ENCODE data around the gene ANKMY1.

DNA sequence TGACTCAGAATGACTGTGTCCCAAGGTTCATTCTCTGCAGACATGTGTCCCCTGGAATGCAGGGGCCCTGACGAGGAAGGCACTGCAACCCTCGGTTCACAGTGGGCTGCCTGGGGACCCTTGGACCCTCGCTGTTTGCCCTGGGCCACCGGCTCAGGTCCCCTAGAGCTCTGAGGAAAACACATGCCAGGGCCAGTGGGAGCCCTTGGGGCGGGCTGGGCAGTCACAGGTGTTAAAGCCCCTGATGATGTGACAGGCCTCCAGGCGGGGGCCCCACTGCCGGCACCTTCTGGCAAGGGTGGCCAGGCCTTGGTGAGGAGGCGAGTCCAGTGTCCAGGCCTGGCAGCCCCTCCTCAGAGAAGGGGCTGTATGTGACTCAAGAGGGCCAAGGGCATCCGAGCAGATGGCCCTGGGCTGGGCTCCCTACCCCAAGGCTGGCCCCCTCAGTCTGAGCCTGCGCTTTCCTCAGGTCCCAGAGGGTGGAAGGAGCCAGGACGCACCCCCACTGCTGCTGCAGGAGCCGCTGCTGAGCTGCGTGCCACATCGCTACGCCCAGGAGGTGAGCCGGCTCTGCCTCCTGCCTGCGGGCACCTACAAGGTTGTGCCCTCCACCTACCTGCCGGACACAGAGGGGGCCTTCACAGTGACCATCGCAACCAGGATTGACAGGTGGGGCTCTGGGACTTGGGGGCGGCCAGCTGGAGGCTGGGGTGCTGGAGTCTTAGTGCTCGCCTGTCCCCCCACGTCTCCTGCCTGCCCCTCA lies 39.8 kb upstream of the ANKMY1 start:
- TF ChIP-seq, protein P1, sequence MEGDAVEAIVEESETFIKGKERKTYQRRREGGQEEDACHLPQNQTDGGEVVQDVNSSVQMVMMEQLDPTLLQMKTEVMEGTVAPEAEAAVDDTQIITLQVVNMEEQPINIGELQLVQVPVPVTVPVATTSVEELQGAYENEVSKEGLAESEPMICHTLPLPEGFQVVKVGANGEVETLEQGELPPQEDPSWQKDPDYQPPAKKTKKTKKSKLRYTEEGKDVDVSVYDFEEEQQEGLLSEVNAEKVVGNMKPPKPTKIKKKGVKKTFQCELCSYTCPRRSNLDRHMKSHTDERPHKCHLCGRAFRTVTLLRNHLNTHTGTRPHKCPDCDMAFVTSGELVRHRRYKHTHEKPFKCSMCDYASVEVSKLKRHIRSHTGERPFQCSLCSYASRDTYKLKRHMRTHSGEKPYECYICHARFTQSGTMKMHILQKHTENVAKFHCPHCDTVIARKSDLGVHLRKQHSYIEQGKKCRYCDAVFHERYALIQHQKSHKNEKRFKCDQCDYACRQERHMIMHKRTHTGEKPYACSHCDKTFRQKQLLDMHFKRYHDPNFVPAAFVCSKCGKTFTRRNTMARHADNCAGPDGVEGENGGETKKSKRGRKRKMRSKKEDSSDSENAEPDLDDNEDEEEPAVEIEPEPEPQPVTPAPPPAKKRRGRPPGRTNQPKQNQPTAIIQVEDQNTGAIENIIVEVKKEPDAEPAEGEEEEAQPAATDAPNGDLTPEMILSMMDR (IDR thresholded peaks at IDR 0.05; ENCODE audit: insufficient read depth, low read depth, low read length): no peak
- TF ChIP-seq EZH2 (IDR thresholded peaks at IDR 0.05; ENCODE audit: insufficient read depth, low read length): no peak

Data from astrocyte (in vitro differentiated cells and primary cell).